Peyer's patch (tissue), 4 donors: ENCODE results near the gene RNF5.

Experiments used
- POLR2A ChIP-seq, 2 donors: fragments of 450-650 bp; IDR thresholded peaks; one replicate each; pipeline ENCODE4 v1.5.1; 2017; ENCODE audit warnings: antibody characterized with exemption in 2 of 2, mild to moderate bottlenecking in 2 of 2, moderate library complexity in 2 of 2
- TF ChIP-seq, protein P1 (sequence below), 6 experiments: fragments of 450-650 bp in 4 of 6; fragments of 200-600 bp in 2 of 6; sonication (generic) in 1 of 6; IDR thresholded peaks; one replicate each; pipeline ENCODE4 v1.5.1; 2017 to 2019; ENCODE audit warnings: antibody characterized with exemption in 6 of 6, mild to moderate bottlenecking in 3 of 6, moderate library complexity in 1 of 6

- TF ChIP-seq, protein P1, sequence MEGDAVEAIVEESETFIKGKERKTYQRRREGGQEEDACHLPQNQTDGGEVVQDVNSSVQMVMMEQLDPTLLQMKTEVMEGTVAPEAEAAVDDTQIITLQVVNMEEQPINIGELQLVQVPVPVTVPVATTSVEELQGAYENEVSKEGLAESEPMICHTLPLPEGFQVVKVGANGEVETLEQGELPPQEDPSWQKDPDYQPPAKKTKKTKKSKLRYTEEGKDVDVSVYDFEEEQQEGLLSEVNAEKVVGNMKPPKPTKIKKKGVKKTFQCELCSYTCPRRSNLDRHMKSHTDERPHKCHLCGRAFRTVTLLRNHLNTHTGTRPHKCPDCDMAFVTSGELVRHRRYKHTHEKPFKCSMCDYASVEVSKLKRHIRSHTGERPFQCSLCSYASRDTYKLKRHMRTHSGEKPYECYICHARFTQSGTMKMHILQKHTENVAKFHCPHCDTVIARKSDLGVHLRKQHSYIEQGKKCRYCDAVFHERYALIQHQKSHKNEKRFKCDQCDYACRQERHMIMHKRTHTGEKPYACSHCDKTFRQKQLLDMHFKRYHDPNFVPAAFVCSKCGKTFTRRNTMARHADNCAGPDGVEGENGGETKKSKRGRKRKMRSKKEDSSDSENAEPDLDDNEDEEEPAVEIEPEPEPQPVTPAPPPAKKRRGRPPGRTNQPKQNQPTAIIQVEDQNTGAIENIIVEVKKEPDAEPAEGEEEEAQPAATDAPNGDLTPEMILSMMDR (IDR thresholded peaks at IDR 0.05), result no peak
- TF ChIP-seq POLR2A (IDR thresholded peaks at IDR 0.05), result no peak
These were observed 10.4 kb upstream of the RNF5 start for GRCh38 chr6:32167761-32168262.
